Measurements from ENCODE around the gene NGFR. TPM values are rescaled to one million over a fixed set of nuclear protein-coding genes. Genes with fewer than 3 reads are reported as not detected.
"Not testable (repeated sequence)": the region's sequence is repeated elsewhere in the genome, so short reads cannot be mapped to it uniquely, and the experiment has no call there.

Gene NGFR
- total RNA-seq, 1 experiment from 2014 or later = 0.39 TPM

- peak; percentile 41 for DNase-seq (ENCODE audit: low read depth)
Measured at GRCh38 chr17:49496183-49496866, 1.2 kb downstream of the NGFR start.

- DNase-seq (ENCODE audit: low read depth) = no peak
Measured at GRCh38 chr17:49496867-49497147, 1.7 kb downstream of the NGFR start.

- peak; percentile 41 for DNase-seq (ENCODE audit: low read depth)
Measured at GRCh38 chr17:49497148-49498028, 2.3 kb downstream of the NGFR start.

- DNase-seq (ENCODE audit: low read depth) = no peak
Measured at GRCh38 chr17:49498029-49498615, 3.0 kb downstream of the NGFR start.

GRCh38 chr17:49501496-49501895 is 6.4 kb downstream of the NGFR start:
- DNase-seq (ENCODE audit: low read depth) = no peak

GRCh38 chr17:49502254-49502653 is 7.2 kb downstream of the NGFR start:
- no peak for DNase-seq (ENCODE audit: low read depth)

GRCh38 chr17:49502680-49503079 is 7.6 kb downstream of the NGFR start:
- DNase-seq (ENCODE audit: low read depth) = not testable (repeated sequence)

GRCh38 chr17:49504369-49504768 is 9.3 kb downstream of the NGFR start:
- DNase-seq (ENCODE audit: low read depth) = no peak

GRCh38 chr17:49505854-49506253 is 10.8 kb downstream of the NGFR start:
- no peak for DNase-seq (ENCODE audit: low read depth)

- DNase-seq (ENCODE audit: low read depth) = no peak
Measured at GRCh38 chr17:49506282-49506681, 11.2 kb downstream of the NGFR start.

- peak; percentile 86 for DNase-seq (ENCODE audit: low read depth)
Measured at GRCh38 chr17:49508061-49508865, 13.2 kb downstream of the NGFR start.

- DNase-seq (ENCODE audit: low read depth) = no peak
Measured at GRCh38 chr17:49508866-49509587, 13.9 kb downstream of the NGFR start.

GRCh38 chr17:49509588-49509917 is 14.5 kb downstream of the NGFR start:
- DNase-seq (ENCODE audit: low read depth) = no peak

GRCh38 chr17:49510059-49510719 is 15.1 kb downstream of the NGFR start:
- DNase-seq (ENCODE audit: low read depth) = no peak

GRCh38 chr17:49510720-49511110 is 15.6 kb downstream of the NGFR start:
- DNase-seq (ENCODE audit: low read depth) = no peak

- DNase-seq (ENCODE audit: low read depth) = no peak
Measured at GRCh38 chr17:49511810-49512209, 16.7 kb downstream of the NGFR start.

- DNase-seq (ENCODE audit: low read depth) = no peak
Measured at GRCh38 chr17:49512296-49513043, 17.4 kb downstream of the NGFR start.

- DNase-seq (ENCODE audit: low read depth) = no peak
Measured at GRCh38 chr17:49513044-49513395, 17.9 kb downstream of the NGFR start.

GRCh38 chr17:49513641-49514040 is 18.5 kb downstream of the NGFR start:
- DNase-seq (ENCODE audit: low read depth) = no peak

GRCh38 chr17:49514071-49514721 is 19.1 kb downstream of the NGFR start:
- no peak for DNase-seq (ENCODE audit: low read depth)
